RKO (cell line): ENCODE measurements around the gene FBXW12.
A peak's percentile ranks its signal among the peaks of the same experiment; 100 is the strongest.
"Not testable (repeated sequence)": the region's sequence is repeated elsewhere in the genome, so short reads cannot be mapped to it uniquely, and the experiment has no call there.

Source experiments
- DNase-seq: peaks from one replicate; pipeline ENCODE4 v3.0.0-alpha.2; 2016; ENCODE audit warnings: low spot score

FBXW12 gene

GRCh38 chr3:48372862-48373435, 930 bp downstream of the FBXW12 start:
- no peak for DNase-seq

- DNase-seq: no peak
Measured at GRCh38 chr3:48387634-48388033, 15.6 kb downstream of the FBXW12 start.

GRCh38 chr3:48388966-48389365, 16.9 kb downstream of the FBXW12 start:
- DNase-seq: no peak

- DNase-seq: no peak
Measured at GRCh38 chr3:48394391-48394790, 22.4 kb downstream of the FBXW12 start.

- no peak for DNase-seq
Measured at GRCh38 chr3:48395714-48396113, 23.7 kb downstream of the FBXW12 start.

GRCh38 chr3:48397767-48398681, 26.0 kb downstream of the FBXW12 start:
- no peak for DNase-seq

- no peak for DNase-seq
Measured at GRCh38 chr3:48398701-48399386, 26.8 kb downstream of the FBXW12 start.

GRCh38 chr3:48399387-48400172, 27.6 kb downstream of the FBXW12 start:
- no peak for DNase-seq

- peak; percentile 49 for DNase-seq
Measured at GRCh38 chr3:48400824-48401433, 28.9 kb downstream of the FBXW12 start.

- not testable (repeated sequence) for DNase-seq
Measured at GRCh38 chr3:48401434-48401901, 29.4 kb downstream of the FBXW12 start.

GRCh38 chr3:48402281-48402732, 30.3 kb downstream of the FBXW12 start:
- peak; percentile 79 for DNase-seq

GRCh38 chr3:48402907-48403306, 30.9 kb downstream of the FBXW12 start:
- no peak for DNase-seq

- DNase-seq: no peak
Measured at GRCh38 chr3:48403533-48404439, 31.8 kb downstream of the FBXW12 start.

- DNase-seq: no peak
Measured at GRCh38 chr3:48404440-48405342, 32.7 kb downstream of the FBXW12 start.

- DNase-seq: no peak
Measured at GRCh38 chr3:48405343-48405881, 33.4 kb downstream of the FBXW12 start.

GRCh38 chr3:48405971-48406370, 34.0 kb downstream of the FBXW12 start:
- no peak for DNase-seq

GRCh38 chr3:48406443-48407431, 34.7 kb downstream of the FBXW12 start:
- DNase-seq: no peak
